ENCODE data around the gene KDM4C. TPM values are rescaled to one million over a fixed set of nuclear protein-coding genes. Genes with fewer than 3 reads are reported as not detected.

The KDM4C gene
- total RNA-seq, 1 experiment from 2014 or later: 4.8 TPM

DNA sequence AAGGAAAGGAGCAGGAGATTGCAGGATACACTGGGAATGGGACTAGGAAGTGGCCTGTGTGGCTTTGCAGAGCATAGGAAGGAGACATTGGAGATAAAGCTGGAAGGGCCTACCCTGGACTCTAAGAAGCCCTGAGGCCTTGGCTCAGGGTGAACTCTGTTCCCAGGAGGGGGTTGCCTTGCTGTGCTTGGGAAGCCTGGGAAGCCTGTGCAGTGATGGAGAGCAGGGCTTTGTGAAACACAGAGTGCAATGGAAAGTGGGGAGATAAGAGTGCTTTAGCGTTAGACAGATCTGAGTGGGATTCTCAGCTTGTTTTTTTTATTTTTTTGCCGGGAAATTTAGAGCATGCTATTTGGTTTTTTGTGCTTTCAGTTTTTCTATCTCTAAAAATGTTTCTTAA is 437.8 kb downstream of the KDM4C start:
- BruUV-seq (replicated peaks): no TSS peak
- intact Hi-C loops (cut with micrococcal nuclease; ENCODE audit: unreplicated experiment): no loop called here
- CTCF ChIA-PET: no interaction called here
- Histone ChIP-seq H3K9me3 (ENCODE audit: low read depth, low read length, poor library complexity, severe bottlenecking) (no peaks in the 10 kb centered on the region), H3K4me1 (ENCODE audit: insufficient read depth, low read length, poor library complexity, severe bottlenecking) (no peaks in the 10 kb centered on the region), H3K27ac (ENCODE audit: low read depth, low read length, poor library complexity, severe bottlenecking) (no peak overlapping the region), H3K36me3 (ENCODE audit: insufficient read depth, low read length, poor library complexity, severe bottlenecking) (no peaks in the 10 kb centered on the region), H3K27me3 (replicated peaks; ENCODE audit: insufficient read depth, low read depth, low read length, poor library complexity) (peaks cover 3% of the 10 kb centered on the region), H3K4me3 (ENCODE audit: low read depth, low read length, poor library complexity, severe bottlenecking) (no peak overlapping the region)
- DNase-seq (ENCODE audit: low spot score): no peak
- POLR2A ChIA-PET (ENCODE audit: low non-redundant PET): no interaction called here
- TF ChIP-seq EZH2 (IDR thresholded peaks at IDR 0.05; ENCODE audit: borderline replicate concordance, low read depth, low read length, poor library complexity, severe bottlenecking): no peak
- no peak for TF ChIP-seq CTCF (conservative IDR thresholded peaks at IDR 0.05; ENCODE audit: low read depth, low read length)

DNA sequence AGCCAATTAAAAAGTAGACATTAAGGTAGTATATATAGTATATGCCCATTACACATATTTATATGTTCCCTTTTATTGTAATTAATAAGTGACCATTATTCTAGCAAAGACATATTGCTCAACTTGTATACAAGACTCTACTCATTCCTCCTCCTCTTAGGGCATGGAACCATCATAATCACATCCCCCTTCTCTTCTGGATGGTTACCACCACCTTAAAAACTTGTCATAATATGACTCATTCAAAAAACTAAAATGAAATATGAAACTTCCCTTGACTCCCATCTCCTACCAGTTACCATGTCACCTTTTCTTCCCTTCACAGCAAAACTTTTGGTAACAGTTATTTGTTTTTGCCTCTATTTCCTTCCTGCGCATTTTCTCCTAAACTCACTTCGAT is 438.7 kb downstream of the KDM4C start:
- Histone ChIP-seq H3K27me3 (replicated peaks; ENCODE audit: insufficient read depth, low read depth, low read length, poor library complexity) (peaks cover 12% of the 10 kb centered on the region), H3K4me1 (ENCODE audit: insufficient read depth, low read length, poor library complexity, severe bottlenecking) (no peaks in the 10 kb centered on the region), H3K36me3 (ENCODE audit: insufficient read depth, low read length, poor library complexity, severe bottlenecking) (no peaks in the 10 kb centered on the region), H3K9me3 (ENCODE audit: low read depth, low read length, poor library complexity, severe bottlenecking) (no peaks in the 10 kb centered on the region), H3K27ac (ENCODE audit: low read depth, low read length, poor library complexity, severe bottlenecking) (no peak overlapping the region), H3K4me3 (ENCODE audit: low read depth, low read length, poor library complexity, severe bottlenecking) (no peak overlapping the region)
- no TSS peak for BruUV-seq (replicated peaks)
- ChIA-PET POLR2A (ENCODE audit: low non-redundant PET) (no interaction called here), CTCF (no interaction called here)
- TF ChIP-seq EZH2 (IDR thresholded peaks at IDR 0.05; ENCODE audit: borderline replicate concordance, low read depth, low read length, poor library complexity, severe bottlenecking) (no peak), CTCF (conservative IDR thresholded peaks at IDR 0.05; ENCODE audit: low read depth, low read length) (no peak)
- no peak for DNase-seq (ENCODE audit: low spot score)
- intact Hi-C loops (cut with micrococcal nuclease; ENCODE audit: unreplicated experiment): no loop called here

DNA sequence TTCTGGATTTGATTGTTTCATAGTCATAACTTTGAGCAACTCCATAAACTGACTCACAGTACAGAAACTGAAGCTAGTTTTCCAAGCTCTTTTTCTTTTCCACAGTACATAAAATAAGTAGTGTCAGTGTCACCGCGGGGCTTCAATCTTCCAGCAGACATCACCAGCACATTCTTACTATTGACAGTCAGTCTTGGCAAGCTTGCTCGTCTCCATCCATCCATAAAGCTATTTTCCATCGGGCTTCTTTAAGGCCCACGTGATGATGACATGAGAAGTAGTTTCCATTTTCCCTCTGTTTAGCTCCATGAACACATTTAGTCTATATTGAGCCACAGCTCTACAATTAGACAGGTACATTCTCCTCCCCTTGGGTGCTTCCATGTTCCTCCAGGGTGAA is 443.4 kb downstream of the KDM4C start:
- POLR2A ChIA-PET (ENCODE audit: low non-redundant PET): no interaction called here
- Histone ChIP-seq H3K9me3 (ENCODE audit: low read depth, low read length, poor library complexity, severe bottlenecking) (no peaks in the 10 kb centered on the region), H3K27me3 (replicated peaks; ENCODE audit: insufficient read depth, low read depth, low read length, poor library complexity) (peaks cover 15% of the 10 kb centered on the region), H3K27ac (ENCODE audit: low read depth, low read length, poor library complexity, severe bottlenecking) (no peak overlapping the region), H3K4me3 (ENCODE audit: low read depth, low read length, poor library complexity, severe bottlenecking) (no peak overlapping the region), H3K36me3 (ENCODE audit: insufficient read depth, low read length, poor library complexity, severe bottlenecking) (no peaks in the 10 kb centered on the region), H3K4me1 (ENCODE audit: insufficient read depth, low read length, poor library complexity, severe bottlenecking) (no peaks in the 10 kb centered on the region)
- intact Hi-C loops (cut with micrococcal nuclease; ENCODE audit: unreplicated experiment): no loop called here
- CTCF ChIA-PET: no interaction called here
- BruUV-seq (replicated peaks): no TSS peak
- DNase-seq (ENCODE audit: low spot score): no peak
- TF ChIP-seq EZH2 (IDR thresholded peaks at IDR 0.05; ENCODE audit: borderline replicate concordance, low read depth, low read length, poor library complexity, severe bottlenecking): no peak
- TF ChIP-seq CTCF (conservative IDR thresholded peaks at IDR 0.05; ENCODE audit: low read depth, low read length): no peak
